ENCODE results near the gene MID2. TPM values are rescaled to one million over a fixed set of nuclear protein-coding genes. Genes with fewer than 3 reads are reported as not detected.
"Not testable (repeated sequence)": the region's sequence is repeated elsewhere in the genome, so short reads cannot be mapped to it uniquely, and the experiment has no call there.

MID2 gene
- total RNA-seq, 1 donor from 2014 or later, result 9.4 TPM

- no peak for DNase-seq (ENCODE audit: low spot score in 2 of 2, unreplicated experiment in 2 of 2)
- H3K36me3 Mint-ChIP-seq, result no peaks in the 10 kb centered on the region
- peaks cover 10% of the 10 kb centered on the region for H3K9me3 Mint-ChIP-seq
- H3K4me1 Mint-ChIP-seq, result peaks cover 22% of the 10 kb centered on the region
- no peak overlapping the region for H3K27ac Mint-ChIP-seq
- H3K4me3 Mint-ChIP-seq, result no peak overlapping the region
- H3K27me3 Mint-ChIP-seq (ENCODE audit: low read depth), result no peaks in the 10 kb centered on the region
- TF ChIP-seq CTCF (IDR thresholded peaks at IDR 0.05; ENCODE audit: unreplicated experiment), result no peak
These were observed 22.9 kb downstream of the MID2 start for GRCh38 chrX:107848591-107848990.

- no peak for DNase-seq (ENCODE audit: low spot score in 2 of 2, unreplicated experiment in 2 of 2)
- Mint-ChIP-seq H3K9me3 (peaks cover 10% of the 10 kb centered on the region), H3K27ac (no peak overlapping the region), H3K4me1 (peaks cover 22% of the 10 kb centered on the region), H3K27me3 (ENCODE audit: low read depth) (no peaks in the 10 kb centered on the region), H3K4me3 (no peak overlapping the region), H3K36me3 (no peaks in the 10 kb centered on the region)
- TF ChIP-seq CTCF (IDR thresholded peaks at IDR 0.05; ENCODE audit: unreplicated experiment), result no peak
These were observed 24.2 kb downstream of the MID2 start for GRCh38 chrX:107849747-107850421.

- H3K4me3 Mint-ChIP-seq, result no peak overlapping the region
- peaks cover 10% of the 10 kb centered on the region for H3K9me3 Mint-ChIP-seq
- H3K27ac Mint-ChIP-seq, result no peak overlapping the region
- no peak for TF ChIP-seq CTCF (IDR thresholded peaks at IDR 0.05; ENCODE audit: unreplicated experiment)
- DNase-seq (ENCODE audit: low spot score in 2 of 2, unreplicated experiment in 2 of 2), result no peak
- H3K4me1 Mint-ChIP-seq, result peaks cover 22% of the 10 kb centered on the region
- no peaks in the 10 kb centered on the region for H3K27me3 Mint-ChIP-seq (ENCODE audit: low read depth)
- no peaks in the 10 kb centered on the region for H3K36me3 Mint-ChIP-seq
These were observed 24.7 kb downstream of the MID2 start for GRCh38 chrX:107850422-107850765.

GRCh38 chrX:107851215-107851614, 25.5 kb downstream of the MID2 start:
- H3K4me1 Mint-ChIP-seq, result peaks cover 22% of the 10 kb centered on the region
- H3K4me3 Mint-ChIP-seq, result no peak overlapping the region
- H3K27me3 Mint-ChIP-seq (ENCODE audit: low read depth), result no peaks in the 10 kb centered on the region
- DNase-seq (ENCODE audit: low spot score in 2 of 2, unreplicated experiment in 2 of 2), result no peak
- no peak overlapping the region for H3K27ac Mint-ChIP-seq
- TF ChIP-seq CTCF (IDR thresholded peaks at IDR 0.05; ENCODE audit: unreplicated experiment), result no peak
- H3K9me3 Mint-ChIP-seq, result peaks cover 10% of the 10 kb centered on the region
- H3K36me3 Mint-ChIP-seq, result no peaks in the 10 kb centered on the region

- Mint-ChIP-seq H3K9me3 (peaks cover 11% of the 10 kb centered on the region), H3K4me1 (peaks cover 22% of the 10 kb centered on the region)
- H3K36me3 Mint-ChIP-seq; H3K27ac Mint-ChIP-seq; H3K27me3 Mint-ChIP-seq (ENCODE audit: low read depth); H3K4me3 Mint-ChIP-seq; DNase-seq (ENCODE audit: low spot score in 2 of 2, unreplicated experiment in 2 of 2): not testable (repeated sequence)
These were observed 26.0 kb downstream of the MID2 start for GRCh38 chrX:107851665-107852064.

GRCh38 chrX:107856289-107856688, 30.6 kb downstream of the MID2 start:
- H3K27ac Mint-ChIP-seq, result no peak overlapping the region
- H3K36me3 Mint-ChIP-seq, result peaks cover 3% of the 10 kb centered on the region
- peaks cover 24% of the 10 kb centered on the region for H3K4me1 Mint-ChIP-seq
- peaks cover 23% of the 10 kb centered on the region for H3K9me3 Mint-ChIP-seq
- no peak for TF ChIP-seq CTCF (IDR thresholded peaks at IDR 0.05; ENCODE audit: unreplicated experiment)
- H3K27me3 Mint-ChIP-seq (ENCODE audit: low read depth), result no peaks in the 10 kb centered on the region
- no peak for DNase-seq (ENCODE audit: low spot score in 2 of 2, unreplicated experiment in 2 of 2)
- no peak overlapping the region for H3K4me3 Mint-ChIP-seq

GRCh38 chrX:107857041-107857440, 31.4 kb downstream of the MID2 start:
- H3K27ac Mint-ChIP-seq; H3K4me3 Mint-ChIP-seq; H3K27me3 Mint-ChIP-seq (ENCODE audit: low read depth); H3K36me3 Mint-ChIP-seq; DNase-seq (ENCODE audit: low spot score in 2 of 2, unreplicated experiment in 2 of 2): not testable (repeated sequence)
- Mint-ChIP-seq H3K9me3 (peaks cover 26% of the 10 kb centered on the region), H3K4me1 (peaks cover 20% of the 10 kb centered on the region)
